Measurements from ENCODE around the gene NDUFS5. TPM values are rescaled to one million over a fixed set of nuclear protein-coding genes. Genes with fewer than 3 reads are reported as not detected.
A peak's percentile ranks its signal among the peaks of the same experiment; 100 is the strongest.
"Not testable (repeated sequence)": the region's sequence is repeated elsewhere in the genome, so short reads cannot be mapped to it uniquely, and the experiment has no call there.

Gene NDUFS5
- total RNA-seq (2014; rRNA removed; shearing (Covaris generic)), result 696 and 701 TPM in 2 replicates

GRCh38 chr1:39026051-39026865, at the start of gene NDUFS5:
TSS of gene NDUFS5 (plus strand) at chr1:39026350. CDS start at chr1:39028725, 2,375 bp downstream.
- Histone ChIP-seq H3K27me3 (no peaks in the 10 kb centered on the region), H3K9me3 (replicated peaks) (no peaks in the 10 kb centered on the region), H3K36me3 (peaks cover 31% of the 10 kb centered on the region), H3K27ac (peak within 1 kb of the TSS; percentile 77), H3K4me1 (peaks cover 2% of the 10 kb centered on the region; the same call in 1 of the 2 replicates), H3K4me3 (peak within 1 kb of the TSS; percentile 75)
- DNase-seq, result peak; percentile 90 to 93

DNA sequence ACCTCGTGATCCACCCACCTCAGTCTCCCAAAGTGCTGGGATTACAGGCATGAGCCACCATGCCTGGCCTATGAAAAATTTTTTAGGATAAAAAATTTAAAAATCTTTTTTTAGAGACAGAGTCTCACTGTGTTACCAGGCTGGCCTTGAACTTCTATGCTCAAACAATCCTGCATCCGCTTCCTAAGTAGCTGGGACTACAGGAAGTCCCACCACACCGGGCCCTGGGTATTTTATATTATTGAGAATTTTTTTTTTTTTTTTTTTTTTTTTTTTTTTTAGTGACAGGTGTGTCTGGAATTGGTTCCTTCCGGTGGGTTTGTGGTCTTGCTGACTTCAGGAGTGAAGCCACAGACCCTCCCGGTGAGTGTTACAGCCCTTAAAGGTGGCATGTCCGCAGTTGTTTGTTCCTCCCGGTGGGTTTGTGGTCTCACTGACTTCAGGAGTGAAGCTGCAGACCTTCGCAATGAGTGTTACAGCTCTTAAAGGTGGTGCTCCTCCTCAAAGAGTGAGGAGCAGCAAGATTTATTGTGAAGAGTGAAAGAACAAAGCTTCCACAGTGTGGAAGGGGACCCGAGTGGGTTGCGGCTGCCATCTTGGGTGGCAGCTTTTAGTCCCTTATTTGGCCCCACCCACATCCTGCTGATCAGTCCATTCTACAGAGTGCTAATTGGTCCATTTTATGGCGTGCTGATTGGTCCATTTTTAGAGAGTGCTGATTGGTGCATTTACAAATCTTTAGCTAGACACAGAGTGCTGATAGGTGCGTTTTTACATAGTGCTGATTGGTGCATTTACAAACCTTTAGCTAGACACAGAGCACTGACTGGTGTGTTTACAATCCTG, 48.5 kb upstream of the NDUFS5 start:
- H3K4me3 ChIP-seq; H3K27ac ChIP-seq; H3K4me1 ChIP-seq; DNase-seq; H3K36me3 ChIP-seq; H3K27me3 ChIP-seq; H3K9me3 ChIP-seq (replicated peaks): not testable (repeated sequence)

DNA sequence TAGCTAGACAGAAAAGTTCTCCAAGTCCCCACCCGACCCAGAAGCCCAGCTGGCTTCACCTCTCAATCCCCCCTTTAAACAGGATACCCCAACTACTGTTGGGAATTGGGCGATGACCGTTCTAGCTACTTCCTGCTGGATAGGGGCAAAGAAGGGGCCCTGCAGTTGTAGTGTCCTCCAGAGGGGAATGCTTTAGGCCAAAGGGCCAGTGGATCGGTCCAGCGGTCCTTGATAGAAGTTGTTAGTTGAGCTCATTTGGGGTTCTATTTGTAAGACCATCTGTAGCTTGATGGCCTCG, 48.0 kb upstream of the NDUFS5 start:
- H3K27ac ChIP-seq; DNase-seq; H3K27me3 ChIP-seq; H3K4me1 ChIP-seq; H3K4me3 ChIP-seq; H3K9me3 ChIP-seq (replicated peaks); H3K36me3 ChIP-seq: not testable (repeated sequence)

GRCh38 chr1:38979380-38979779, 46.8 kb upstream of the NDUFS5 start:
- not testable (repeated sequence) for H3K4me3 ChIP-seq; H3K36me3 ChIP-seq; H3K9me3 ChIP-seq (replicated peaks); H3K4me1 ChIP-seq; DNase-seq; H3K27me3 ChIP-seq; H3K27ac ChIP-seq

- H3K27ac ChIP-seq, result no peak overlapping the region
- H3K36me3 ChIP-seq, result peaks cover 12% of the 10 kb centered on the region
- no peak for DNase-seq
- H3K4me1 ChIP-seq, result peaks cover 9% of the 10 kb centered on the region
- peak overlapping the region; percentile 97 for H3K4me3 ChIP-seq
- no peaks in the 10 kb centered on the region; the same call in 1 of the 2 replicates for H3K9me3 ChIP-seq (replicated peaks)
- H3K27me3 ChIP-seq, result no peaks in the 10 kb centered on the region
Measured at GRCh38 chr1:38989979-38990378, 36.2 kb upstream of the NDUFS5 start.

GRCh38 chr1:38990386-38990737, 35.8 kb upstream of the NDUFS5 start:
- Histone ChIP-seq H3K27ac (peak overlapping the region; percentile 38; the same call in 1 of the 2 replicates), H3K27me3 (no peaks in the 10 kb centered on the region), H3K4me3 (peak overlapping the region; percentile 97), H3K4me1 (peaks cover 9% of the 10 kb centered on the region), H3K36me3 (peaks cover 16% of the 10 kb centered on the region), H3K9me3 (replicated peaks) (no peaks in the 10 kb centered on the region; the same call in 1 of the 2 replicates)
- no peak for DNase-seq

DNA sequence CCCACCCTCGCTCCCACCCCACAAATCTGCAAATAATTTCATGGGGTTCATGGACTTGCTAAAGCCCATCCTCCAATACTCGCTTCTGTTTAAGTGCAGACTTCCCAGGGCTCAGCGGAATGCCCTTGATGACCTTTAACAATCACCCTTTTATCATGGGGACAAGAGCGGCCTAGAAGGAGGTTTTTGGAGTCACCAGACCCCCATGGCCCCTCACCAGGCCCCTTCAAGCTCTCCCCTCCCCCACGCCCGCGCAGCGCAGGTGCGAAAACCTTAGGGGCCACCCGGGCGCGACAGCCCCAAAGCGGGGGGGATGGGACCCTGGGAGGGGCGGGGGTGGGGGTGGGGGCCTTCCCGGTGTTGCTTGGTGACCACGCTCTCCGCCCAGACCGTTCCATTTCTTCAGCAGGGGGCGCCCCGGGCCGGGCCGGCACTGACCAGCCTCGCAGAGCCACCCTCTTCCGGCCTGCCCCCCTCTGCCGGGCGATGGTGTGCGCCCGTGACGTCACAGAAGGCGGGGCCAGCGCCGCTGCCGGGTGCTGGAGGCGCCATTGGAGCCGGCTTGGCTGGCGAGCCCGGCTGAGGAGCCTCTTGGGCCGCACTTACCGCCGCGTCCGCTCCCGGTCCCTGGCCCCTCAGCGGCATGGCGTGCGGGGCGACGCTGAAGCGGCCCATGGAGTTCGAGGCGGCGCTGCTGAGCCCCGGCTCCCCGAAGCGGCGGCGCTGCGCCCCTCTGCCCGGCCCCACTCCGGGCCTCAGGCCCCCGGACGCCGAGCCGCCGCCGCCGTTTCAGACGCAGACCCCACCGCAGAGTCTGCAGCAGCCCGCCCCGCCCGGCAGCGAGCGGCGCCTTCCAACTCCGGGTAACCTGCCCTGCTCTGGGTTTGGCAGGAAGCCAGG, 35.2 kb upstream of the NDUFS5 start, which contains the start of gene AKIRIN1:
AKIRIN1 (plus strand) TSS at position 539 of the 900 bp plus-strand sequence; CDS start at position 644, 105 bp downstream.
- peak within 1 kb of the TSS; percentile 97 for H3K4me3 ChIP-seq
- H3K9me3 ChIP-seq (replicated peaks), result no peaks in the 10 kb centered on the region; the same call in 1 of the 2 replicates
- peak; percentile 97 to 99 for DNase-seq
- peaks cover 22% of the 10 kb centered on the region for H3K36me3 ChIP-seq
- peak within 1 kb of the TSS; percentile 55; the same call in 1 of the 2 replicates for H3K27ac ChIP-seq
- peaks cover 9% of the 10 kb centered on the region for H3K4me1 ChIP-seq
- no peaks in the 10 kb centered on the region for H3K27me3 ChIP-seq

GRCh38 chr1:38991638-38992411, 34.3 kb upstream of the NDUFS5 start:
- peak overlapping the region; percentile 97 for H3K4me3 ChIP-seq
- H3K4me1 ChIP-seq, result peaks cover 11% of the 10 kb centered on the region
- H3K27me3 ChIP-seq, result no peaks in the 10 kb centered on the region
- peaks cover 30% of the 10 kb centered on the region for H3K36me3 ChIP-seq
- no peaks in the 10 kb centered on the region for H3K9me3 ChIP-seq (replicated peaks)
- DNase-seq, result peak; percentile 68
- H3K27ac ChIP-seq, result peak overlapping the region; percentile 55; the same call in 1 of the 2 replicates

GRCh38 chr1:38992412-38993111, 33.6 kb upstream of the NDUFS5 start:
- H3K27ac ChIP-seq, result no peak overlapping the region
- H3K27me3 ChIP-seq, result no peaks in the 10 kb centered on the region
- H3K36me3 ChIP-seq, result peaks cover 35% of the 10 kb centered on the region

DNA sequence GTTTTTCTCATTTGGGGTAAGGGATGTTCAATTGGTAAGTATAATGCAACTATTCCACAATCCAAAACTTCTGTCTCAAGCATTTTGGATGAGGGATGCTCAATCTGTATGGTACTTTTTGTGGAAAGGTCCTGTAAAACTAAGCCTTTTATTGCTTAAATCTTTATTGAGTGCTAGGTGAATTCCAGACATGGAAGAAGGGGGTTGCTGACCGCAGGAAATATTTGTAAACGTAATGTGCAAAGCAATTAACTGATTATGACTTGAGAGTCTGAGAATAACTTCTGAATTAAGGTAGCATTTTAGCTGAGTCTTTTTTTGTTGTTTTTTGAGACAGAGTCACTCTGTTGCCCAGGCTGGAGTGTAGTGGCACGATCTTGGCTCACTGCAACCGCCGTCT, 32.0 kb upstream of the NDUFS5 start:
- Histone ChIP-seq H3K36me3 (peaks cover 51% of the 10 kb centered on the region), H3K27me3 (no peaks in the 10 kb centered on the region), H3K4me3 (no peak overlapping the region), H3K9me3 (replicated peaks) (no peaks in the 10 kb centered on the region), H3K27ac (no peak overlapping the region), H3K4me1 (peaks cover 12% of the 10 kb centered on the region)
- no peak for DNase-seq

More at GRCh38 chr1:38992412-38993111, 33.6 kb upstream of the NDUFS5 start:
- H3K9me3 ChIP-seq (replicated peaks), result no peaks in the 10 kb centered on the region
- peak overlapping the region; percentile 97 for H3K4me3 ChIP-seq
- H3K4me1 ChIP-seq, result peaks cover 12% of the 10 kb centered on the region
- no peak for DNase-seq

DNA sequence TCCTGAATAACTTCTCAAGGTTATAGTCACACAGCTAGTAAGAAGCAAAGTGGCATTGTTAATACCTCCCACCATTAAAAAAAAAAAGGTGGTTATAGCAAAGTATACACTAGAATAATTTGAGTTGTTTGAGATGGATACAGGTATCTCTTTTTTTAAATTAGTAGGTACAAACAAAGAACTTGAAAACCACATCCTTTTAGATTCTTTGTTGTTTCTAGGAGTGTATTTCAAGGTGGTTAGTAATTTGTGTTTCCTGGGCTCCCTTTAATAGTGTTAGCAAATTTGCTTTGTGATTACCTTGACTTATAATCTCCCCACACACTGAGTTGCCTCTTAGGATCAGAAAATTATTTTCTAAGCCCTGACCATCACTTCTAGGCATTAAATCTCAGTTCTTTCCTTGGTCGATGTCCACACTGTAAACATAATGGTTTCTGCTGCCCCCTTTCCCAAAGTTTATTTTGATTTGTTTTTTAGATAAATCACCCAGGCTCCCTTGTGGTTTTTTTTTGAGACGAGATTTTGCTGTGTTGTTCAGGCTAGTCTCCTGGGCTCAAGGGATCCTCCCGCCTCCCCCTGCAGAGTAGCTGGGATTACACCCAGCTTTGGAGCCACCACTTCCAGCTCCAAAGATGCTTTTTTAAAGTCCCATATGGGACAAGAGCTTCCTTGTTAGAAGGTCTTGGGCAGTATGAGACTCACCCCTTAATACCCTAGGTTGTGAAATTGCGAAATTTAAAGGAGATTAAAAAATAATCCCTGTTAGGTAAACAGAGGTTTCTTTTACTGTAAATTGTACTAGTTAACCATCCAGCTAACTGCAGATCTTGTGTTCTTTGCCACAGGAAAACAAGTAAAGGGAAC, 28.9 kb upstream of the NDUFS5 start:
- H3K4me1 ChIP-seq, result peaks cover 8% of the 10 kb centered on the region
- no peak overlapping the region for H3K27ac ChIP-seq
- no peaks in the 10 kb centered on the region for H3K9me3 ChIP-seq (replicated peaks)
- H3K4me3 ChIP-seq, result no peak overlapping the region
- DNase-seq, result no peak
- H3K27me3 ChIP-seq, result no peaks in the 10 kb centered on the region
- peaks cover 77% of the 10 kb centered on the region for H3K36me3 ChIP-seq

- no peak overlapping the region for H3K27ac ChIP-seq
- H3K9me3 ChIP-seq (replicated peaks), result no peaks in the 10 kb centered on the region
- peaks cover 79% of the 10 kb centered on the region for H3K36me3 ChIP-seq
- H3K27me3 ChIP-seq, result no peaks in the 10 kb centered on the region
- H3K4me1 ChIP-seq, result peaks cover 4% of the 10 kb centered on the region
- no peak overlapping the region for H3K4me3 ChIP-seq
- DNase-seq, result no peak
Measured at GRCh38 chr1:38997901-38998190, 28.3 kb upstream of the NDUFS5 start.

All from SJCRH30 (cell line).